HEK293 (cell line): ENCODE results near the gene ATAD1.

Experiments used
- CTCF ChIA-PET: fragments of 350-600 bp; formaldehyde crosslinking; extraction: SDS; loops from one replicate; lab custom pipeline; 2021; ENCODE audit warnings: antibody characterized with exemption; lab: Yijun Ruan, JAX
- POLR2A ChIA-PET: fragments of 300-600 bp; formaldehyde crosslinking; extraction: SDS; loops from one replicate; lab custom pipeline; 2020; ENCODE audit warnings: antibody characterized with exemption, inconsistent platforms; lab: Yijun Ruan, JAX
- H3K27ac ChIP-seq: fragments of 200-500 bp; sonication (Bioruptor generic); 2 replicates; pipeline ENCODE4 v1.5.1; 2014; ENCODE audit warnings: low read depth, low read length, control low read depth, inconsistent platforms; ENCODE audit errors: extremely low read depth
- H3K36me3 ChIP-seq, 2 experiments: fragments of 200-500 bp in 1 of 2; sonication (Bioruptor generic) in 1 of 2; 1 replicate in 1 of 2; 2 replicates in 1 of 2; pipeline ENCODE4 v1.5.1; 2014 to 2017; ENCODE audit warnings: inconsistent platforms in 2 of 2, low read length in 2 of 2; ENCODE audit not compliant: control insufficient read depth in 2 of 2, insufficient read depth in 1 of 2
- H3K4me1 ChIP-seq: fragments of 200-500 bp; sonication (Bioruptor generic); 2 replicates; pipeline ENCODE4 v1.5.1; 2014; ENCODE audit warnings: mild to moderate bottlenecking, low read length, inconsistent platforms; ENCODE audit not compliant: control insufficient read depth, insufficient read depth
- H3K4me3 ChIP-seq: 2 replicates; pipeline ENCODE4 v1.5.1; 2011; ENCODE audit warnings: low read depth, mild to moderate bottlenecking, control low read depth, low read length, moderate library complexity
- H3K9me3 ChIP-seq: fragments of 200-500 bp; sonication (Bioruptor generic); 2 replicates; pipeline ENCODE4 v1.5.1; 2014; ENCODE audit warnings: low read depth, low read length, inconsistent platforms; ENCODE audit not compliant: control insufficient read depth, insufficient read depth
- GLIS1 ChIP-seq: fragments of 450-650 bp; formaldehyde crosslinking; IDR thresholded peaks from 2 replicates; pipeline ENCODE4 v1.5.1; 2016; ENCODE audit warnings: missing biosample characterization, missing genetic modification characterization
- HOXC10 ChIP-seq: sonication (generic); formaldehyde crosslinking; IDR thresholded peaks from 2 replicates; pipeline ENCODE4 v1.8.1; 2023; ENCODE audit warnings: mild to moderate bottlenecking, missing genetic modification reagents
- SCRT1 ChIP-seq: fragments of 450-650 bp; formaldehyde crosslinking; IDR thresholded peaks from 2 replicates; pipeline ENCODE4 v1.5.1; 2016; ENCODE audit warnings: missing biosample characterization, missing genetic modification characterization, borderline replicate concordance
- ZBTB48 ChIP-seq: fragments of 450-650 bp; formaldehyde crosslinking; IDR thresholded peaks from 2 replicates; pipeline ENCODE4 v1.5.1; 2016; ENCODE audit warnings: missing biosample characterization, missing genetic modification characterization
- ZFHX2 ChIP-seq: fragments of 450-650 bp; formaldehyde crosslinking; conservative IDR thresholded peaks from 2 replicates; pipeline ENCODE4 v1.5.1; 2016; ENCODE audit warnings: missing biosample characterization, missing genetic modification characterization
- ZFP41 ChIP-seq: fragments of 450-650 bp; formaldehyde crosslinking; IDR thresholded peaks from 2 replicates; pipeline ENCODE4 v1.5.1; 2016; ENCODE audit warnings: missing biosample characterization, missing genetic modification characterization, borderline replicate concordance
- ZNF112 ChIP-seq: fragments of 450-650 bp; formaldehyde crosslinking; IDR thresholded peaks from 2 replicates; pipeline ENCODE4 v1.5.0; 2017; ENCODE audit warnings: missing biosample characterization, missing genetic modification characterization
- ZNF169 ChIP-seq: fragments of 450-650 bp; formaldehyde crosslinking; IDR thresholded peaks from 2 replicates; pipeline ENCODE4 v1.5.1; 2016; ENCODE audit warnings: missing biosample characterization, missing genetic modification characterization
- ZNF223 ChIP-seq: fragments of 450-650 bp; formaldehyde crosslinking; IDR thresholded peaks from 2 replicates; pipeline ENCODE4 v1.5.1; 2016; ENCODE audit warnings: missing biosample characterization, missing genetic modification characterization
- ZNF24 ChIP-seq: fragments of 450-650 bp; formaldehyde crosslinking; IDR thresholded peaks from 2 replicates; pipeline ENCODE4 v1.5.1; 2016; ENCODE audit warnings: missing biosample characterization, missing genetic modification characterization
- ZNF292 ChIP-seq: fragments of 450-650 bp; formaldehyde crosslinking; IDR thresholded peaks from 2 replicates; pipeline ENCODE4 v1.5.1; 2016; ENCODE audit warnings: low read depth, missing biosample characterization, missing genetic modification characterization, borderline replicate concordance
- ZNF335 ChIP-seq: fragments of 450-650 bp; formaldehyde crosslinking; conservative IDR thresholded peaks from 2 replicates; pipeline ENCODE4 v1.5.1; 2016; ENCODE audit warnings: missing biosample characterization, missing genetic modification characterization
- ZNF350 ChIP-seq: fragments of 450-650 bp; formaldehyde crosslinking; IDR thresholded peaks from 2 replicates; pipeline ENCODE4 v1.5.0; 2017; ENCODE audit warnings: missing biosample characterization, mild to moderate bottlenecking, missing genetic modification characterization
- ZNF426 ChIP-seq: fragments of 450-650 bp; formaldehyde crosslinking; IDR thresholded peaks from 2 replicates; pipeline ENCODE4 v1.5.1; 2017; ENCODE audit warnings: missing biosample characterization, missing genetic modification characterization, mild to moderate bottlenecking, inconsistent platforms, moderate library complexity
- ZNF48 ChIP-seq: fragments of 450-650 bp; formaldehyde crosslinking; IDR thresholded peaks from 2 replicates; pipeline ENCODE4 v1.5.1; 2016; ENCODE audit warnings: missing biosample characterization, missing genetic modification characterization
- ZNF544 ChIP-seq: fragments of 450-650 bp; formaldehyde crosslinking; IDR thresholded peaks from 2 replicates; pipeline ENCODE4 v1.5.0; 2017; ENCODE audit warnings: missing biosample characterization, missing genetic modification characterization
- ZNF555 ChIP-seq: fragments of 450-650 bp; formaldehyde crosslinking; conservative IDR thresholded peaks from 2 replicates; pipeline ENCODE4 v1.5.1; 2017; ENCODE audit warnings: missing biosample characterization, mild to moderate bottlenecking, missing genetic modification characterization, inconsistent platforms
- ZNF660 ChIP-seq: fragments of 450-650 bp; IDR thresholded peaks from 2 replicates; pipeline ENCODE4 v1.5.1; 2018; ENCODE audit warnings: missing biosample characterization, mild to moderate bottlenecking, missing genetic modification characterization
- ZNF677 ChIP-seq: fragments of 450-650 bp; IDR thresholded peaks from 2 replicates; pipeline ENCODE4 v1.5.0; 2018; ENCODE audit warnings: missing biosample characterization, mild to moderate bottlenecking, missing genetic modification characterization, moderate library complexity
- ZNF701 ChIP-seq: fragments of 450-650 bp; formaldehyde crosslinking; IDR thresholded peaks from 2 replicates; pipeline ENCODE4 v1.5.1; 2016; ENCODE audit warnings: missing biosample characterization, missing genetic modification characterization
- ZNF830 ChIP-seq: fragments of 450-650 bp; IDR thresholded peaks from 2 replicates; pipeline ENCODE4 v1.5.0; 2018; ENCODE audit warnings: missing biosample characterization, missing genetic modification characterization, low read depth, mild to moderate bottlenecking, moderate library complexity
- ZSCAN23 ChIP-seq: fragments of 450-650 bp; formaldehyde crosslinking; IDR thresholded peaks from 2 replicates; pipeline ENCODE4 v1.5.1; 2016; ENCODE audit warnings: missing biosample characterization, missing genetic modification characterization
- TF ChIP-seq, protein P1 (sequence below): fragments of 450-650 bp; formaldehyde crosslinking; IDR thresholded peaks from 2 replicates; pipeline ENCODE4 v1.5.1; 2016; ENCODE audit warnings: missing biosample characterization, missing genetic modification characterization
- TF ChIP-seq, protein P2 (sequence below): sonication (generic); formaldehyde crosslinking; IDR thresholded peaks from 2 replicates; pipeline ENCODE4 v1.8.1; 2022; ENCODE audit warnings: mild to moderate bottlenecking, moderate library complexity, missing genetic modification reagents
- TF ChIP-seq, protein P3 (sequence below): fragments of 450-650 bp; formaldehyde crosslinking; IDR thresholded peaks from 2 replicates; pipeline ENCODE4 v1.5.1; 2017; ENCODE audit warnings: missing biosample characterization, missing genetic modification characterization
- TF ChIP-seq, protein P4 (sequence below): fragments of 450-650 bp; formaldehyde crosslinking; IDR thresholded peaks from 2 replicates; pipeline ENCODE4 v1.5.1; 2016; ENCODE audit warnings: missing biosample characterization, missing genetic modification characterization, borderline replicate concordance
- TF ChIP-seq, protein P5 (sequence below): fragments of 450-650 bp; IDR thresholded peaks from 2 replicates; pipeline ENCODE4 v1.5.1; 2018; ENCODE audit warnings: missing biosample characterization, mild to moderate bottlenecking, missing genetic modification characterization

ATAD1 gene

DNA sequence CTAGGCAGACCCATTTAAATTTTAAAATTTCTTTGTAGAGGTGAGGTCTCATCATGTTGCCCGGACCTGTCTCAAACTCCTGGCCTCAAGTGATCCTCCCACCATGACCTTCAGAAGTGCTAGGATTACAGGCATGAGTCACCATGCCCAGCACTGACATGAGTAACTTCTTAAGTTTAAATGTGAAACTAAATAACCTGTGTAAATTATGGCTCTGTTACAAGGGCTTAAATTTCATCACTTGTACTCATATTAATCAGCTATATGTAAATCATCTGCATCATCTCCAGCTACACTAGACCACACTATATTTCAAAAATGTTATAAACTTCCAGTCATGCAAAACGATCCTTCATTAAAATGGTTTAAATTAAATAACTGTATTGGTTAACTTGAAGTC is 56.1 kb downstream of the ATAD1 start:
- POLR2A ChIA-PET = interaction anchor here (0.6 kb wide), 1 partner anchor 85 kb away, joined by 4 read pairs; no protein-coding TSS in a partner anchor
- Histone ChIP-seq H3K4me3 (no peak overlapping the region), H3K27ac (no peak overlapping the region), H3K36me3 (peaks cover 13 to 20% of the 10 kb centered on the region in 2 experiments), H3K9me3 (no peaks in the 10 kb centered on the region), H3K4me1 (peaks cover 19% of the 10 kb centered on the region)
- CTCF ChIA-PET = interaction anchor here (0.5 to 1.4 kb wide), 3 partner anchors 18 to 419 kb away, joined by 3 to 4 read pairs (median 3); no protein-coding TSS in a partner anchor
- TF ChIP-seq ZFP41 (no peak), ZNF335 (0 out of 2 replicates have a peak, but pooled peaks have one; percentile 13), ZNF555 (tag by site-specific recombination) (no peak), HOXC10 (CRISPR knock-in tag) (no peak), ZNF830 (tag by site-specific recombination) (no peak), ZNF223 (no peak), ZNF48 (tag by site-specific recombination) (0 out of 2 replicates have a peak, but pooled peaks have one; percentile 51), ZNF169 (tag by site-specific recombination) (no peak), ZNF350 (tag by site-specific recombination) (no peak), ZNF544 (no peak), ZBTB48 (no peak), ZNF701 (tag by site-specific recombination) (no peak), ZNF292 (tag by site-specific recombination) (no peak), SCRT1 (tag by site-specific recombination) (no peak), ZFHX2 (tag by site-specific recombination) (no peak), ZNF677 (tag by site-specific recombination) (no peak), GLIS1 (tag by site-specific recombination) (no peak), ZNF660 (tag by site-specific recombination) (peak; percentile 70; the same call in 1 of the 2 replicates), ZNF24 (tag by site-specific recombination) (peak; percentile 91), ZSCAN23 (tag by site-specific recombination) (peak; percentile 90; the same call in 1 of the 2 replicates), ZNF112 (no peak), ZNF426 (tag by site-specific recombination) (no peak)
- TF ChIP-seq, protein P1, sequence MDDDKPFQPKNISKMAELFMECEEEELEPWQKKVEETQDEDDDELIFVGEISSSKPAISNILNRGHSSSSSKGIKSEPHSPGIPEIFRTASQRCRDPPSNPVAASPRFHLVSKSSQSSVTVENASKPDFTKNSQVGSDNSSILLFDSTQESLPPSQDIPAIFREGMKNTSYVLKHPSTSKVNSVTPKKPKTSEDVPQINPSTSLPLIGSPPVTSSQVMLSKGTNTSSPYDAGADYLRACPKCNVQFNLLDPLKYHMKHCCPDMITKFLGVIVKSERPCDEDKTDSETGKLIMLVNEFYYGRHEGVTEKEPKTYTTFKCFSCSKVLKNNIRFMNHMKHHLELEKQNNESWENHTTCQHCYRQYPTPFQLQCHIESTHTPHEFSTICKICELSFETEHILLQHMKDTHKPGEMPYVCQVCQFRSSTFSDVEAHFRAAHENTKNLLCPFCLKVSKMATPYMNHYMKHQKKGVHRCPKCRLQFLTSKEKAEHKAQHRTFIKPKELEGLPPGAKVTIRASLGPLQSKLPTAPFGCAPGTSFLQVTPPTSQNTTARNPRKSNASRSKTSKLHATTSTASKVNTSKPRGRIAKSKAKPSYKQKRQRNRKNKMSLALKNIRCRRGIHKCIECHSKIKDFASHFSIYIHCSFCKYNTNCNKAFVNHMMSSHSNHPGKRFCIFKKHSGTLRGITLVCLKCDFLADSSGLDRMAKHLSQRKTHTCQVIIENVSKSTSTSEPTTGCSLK (tag by site-specific recombination) = no peak
- TF ChIP-seq, protein P2, sequence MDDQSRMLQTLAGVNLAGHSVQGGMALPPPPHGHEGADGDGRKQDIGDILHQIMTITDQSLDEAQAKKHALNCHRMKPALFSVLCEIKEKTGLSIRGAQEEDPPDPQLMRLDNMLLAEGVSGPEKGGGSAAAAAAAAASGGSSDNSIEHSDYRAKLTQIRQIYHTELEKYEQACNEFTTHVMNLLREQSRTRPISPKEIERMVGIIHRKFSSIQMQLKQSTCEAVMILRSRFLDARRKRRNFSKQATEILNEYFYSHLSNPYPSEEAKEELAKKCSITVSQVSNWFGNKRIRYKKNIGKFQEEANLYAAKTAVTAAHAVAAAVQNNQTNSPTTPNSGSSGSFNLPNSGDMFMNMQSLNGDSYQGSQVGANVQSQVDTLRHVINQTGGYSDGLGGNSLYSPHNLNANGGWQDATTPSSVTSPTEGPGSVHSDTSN = no peak
- TF ChIP-seq, protein P3, sequence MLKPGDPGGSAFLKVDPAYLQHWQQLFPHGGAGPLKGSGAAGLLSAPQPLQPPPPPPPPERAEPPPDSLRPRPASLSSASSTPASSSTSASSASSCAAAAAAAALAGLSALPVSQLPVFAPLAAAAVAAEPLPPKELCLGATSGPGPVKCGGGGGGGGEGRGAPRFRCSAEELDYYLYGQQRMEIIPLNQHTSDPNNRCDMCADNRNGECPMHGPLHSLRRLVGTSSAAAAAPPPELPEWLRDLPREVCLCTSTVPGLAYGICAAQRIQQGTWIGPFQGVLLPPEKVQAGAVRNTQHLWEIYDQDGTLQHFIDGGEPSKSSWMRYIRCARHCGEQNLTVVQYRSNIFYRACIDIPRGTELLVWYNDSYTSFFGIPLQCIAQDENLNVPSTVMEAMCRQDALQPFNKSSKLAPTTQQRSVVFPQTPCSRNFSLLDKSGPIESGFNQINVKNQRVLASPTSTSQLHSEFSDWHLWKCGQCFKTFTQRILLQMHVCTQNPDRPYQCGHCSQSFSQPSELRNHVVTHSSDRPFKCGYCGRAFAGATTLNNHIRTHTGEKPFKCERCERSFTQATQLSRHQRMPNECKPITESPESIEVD (tag by site-specific recombination) = peak; percentile 91
- TF ChIP-seq, protein P4, sequence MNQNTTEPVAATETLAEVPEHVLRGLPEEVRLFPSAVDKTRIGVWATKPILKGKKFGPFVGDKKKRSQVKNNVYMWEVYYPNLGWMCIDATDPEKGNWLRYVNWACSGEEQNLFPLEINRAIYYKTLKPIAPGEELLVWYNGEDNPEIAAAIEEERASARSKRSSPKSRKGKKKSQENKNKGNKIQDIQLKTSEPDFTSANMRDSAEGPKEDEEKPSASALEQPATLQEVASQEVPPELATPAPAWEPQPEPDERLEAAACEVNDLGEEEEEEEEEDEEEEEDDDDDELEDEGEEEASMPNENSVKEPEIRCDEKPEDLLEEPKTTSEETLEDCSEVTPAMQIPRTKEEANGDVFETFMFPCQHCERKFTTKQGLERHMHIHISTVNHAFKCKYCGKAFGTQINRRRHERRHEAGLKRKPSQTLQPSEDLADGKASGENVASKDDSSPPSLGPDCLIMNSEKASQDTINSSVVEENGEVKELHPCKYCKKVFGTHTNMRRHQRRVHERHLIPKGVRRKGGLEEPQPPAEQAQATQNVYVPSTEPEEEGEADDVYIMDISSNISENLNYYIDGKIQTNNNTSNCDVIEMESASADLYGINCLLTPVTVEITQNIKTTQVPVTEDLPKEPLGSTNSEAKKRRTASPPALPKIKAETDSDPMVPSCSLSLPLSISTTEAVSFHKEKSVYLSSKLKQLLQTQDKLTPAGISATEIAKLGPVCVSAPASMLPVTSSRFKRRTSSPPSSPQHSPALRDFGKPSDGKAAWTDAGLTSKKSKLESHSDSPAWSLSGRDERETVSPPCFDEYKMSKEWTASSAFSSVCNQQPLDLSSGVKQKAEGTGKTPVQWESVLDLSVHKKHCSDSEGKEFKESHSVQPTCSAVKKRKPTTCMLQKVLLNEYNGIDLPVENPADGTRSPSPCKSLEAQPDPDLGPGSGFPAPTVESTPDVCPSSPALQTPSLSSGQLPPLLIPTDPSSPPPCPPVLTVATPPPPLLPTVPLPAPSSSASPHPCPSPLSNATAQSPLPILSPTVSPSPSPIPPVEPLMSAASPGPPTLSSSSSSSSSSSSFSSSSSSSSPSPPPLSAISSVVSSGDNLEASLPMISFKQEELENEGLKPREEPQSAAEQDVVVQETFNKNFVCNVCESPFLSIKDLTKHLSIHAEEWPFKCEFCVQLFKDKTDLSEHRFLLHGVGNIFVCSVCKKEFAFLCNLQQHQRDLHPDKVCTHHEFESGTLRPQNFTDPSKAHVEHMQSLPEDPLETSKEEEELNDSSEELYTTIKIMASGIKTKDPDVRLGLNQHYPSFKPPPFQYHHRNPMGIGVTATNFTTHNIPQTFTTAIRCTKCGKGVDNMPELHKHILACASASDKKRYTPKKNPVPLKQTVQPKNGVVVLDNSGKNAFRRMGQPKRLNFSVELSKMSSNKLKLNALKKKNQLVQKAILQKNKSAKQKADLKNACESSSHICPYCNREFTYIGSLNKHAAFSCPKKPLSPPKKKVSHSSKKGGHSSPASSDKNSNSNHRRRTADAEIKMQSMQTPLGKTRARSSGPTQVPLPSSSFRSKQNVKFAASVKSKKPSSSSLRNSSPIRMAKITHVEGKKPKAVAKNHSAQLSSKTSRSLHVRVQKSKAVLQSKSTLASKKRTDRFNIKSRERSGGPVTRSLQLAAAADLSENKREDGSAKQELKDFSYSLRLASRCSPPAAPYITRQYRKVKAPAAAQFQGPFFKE (tag by site-specific recombination) = no peak
- TF ChIP-seq, protein P5, sequence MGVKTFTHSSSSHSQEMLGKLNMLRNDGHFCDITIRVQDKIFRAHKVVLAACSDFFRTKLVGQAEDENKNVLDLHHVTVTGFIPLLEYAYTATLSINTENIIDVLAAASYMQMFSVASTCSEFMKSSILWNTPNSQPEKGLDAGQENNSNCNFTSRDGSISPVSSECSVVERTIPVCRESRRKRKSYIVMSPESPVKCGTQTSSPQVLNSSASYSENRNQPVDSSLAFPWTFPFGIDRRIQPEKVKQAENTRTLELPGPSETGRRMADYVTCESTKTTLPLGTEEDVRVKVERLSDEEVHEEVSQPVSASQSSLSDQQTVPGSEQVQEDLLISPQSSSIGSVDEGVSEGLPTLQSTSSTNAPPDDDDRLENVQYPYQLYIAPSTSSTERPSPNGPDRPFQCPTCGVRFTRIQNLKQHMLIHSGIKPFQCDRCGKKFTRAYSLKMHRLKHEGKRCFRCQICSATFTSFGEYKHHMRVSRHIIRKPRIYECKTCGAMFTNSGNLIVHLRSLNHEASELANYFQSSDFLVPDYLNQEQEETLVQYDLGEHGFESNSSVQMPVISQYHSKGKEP (tag by site-specific recombination) = peak; percentile 67
